SK-N-SH (cell line): ENCODE data around the gene CYTH4. TPM values are rescaled to one million over a fixed set of nuclear protein-coding genes. Genes with fewer than 3 reads are reported as not detected.

Source experiments
- polyA plus RNA-seq, 3 experiments: library from polyadenylated mRNA; depleted of rRNA; stranded (reverse); fragments of >200 nt; gene quantifications; 2 replicates each; pipeline ENCODE4 v1.2.3, GENCODE V29; 2012

CYTH4 gene
- polyA plus RNA-seq, 1 of the 3 experiments (the other 2 are of a cell fraction), result 0.07 TPM

Other genes starting within 250 kb of the CYTH4 start
- gene KCTD17, start 230.8 kb upstream of the CYTH4 start, polyA plus RNA-seq (2012; rRNA removed), result 57.8 and 68.3 TPM in 2 replicates
- not detected in 2 replicates for gene TMPRSS6, start 172.8 kb upstream of the CYTH4 start, polyA plus RNA-seq (2012; rRNA removed)
- 0.33 and 0.39 TPM in 2 replicates for gene IL2RB, start 132.6 kb upstream of the CYTH4 start, polyA plus RNA-seq (2012; rRNA removed)
- gene C1QTNF6, start 94.3 kb upstream of the CYTH4 start, polyA plus RNA-seq (2012; rRNA removed), result 47.4 and 47.7 TPM in 2 replicates
- 0.02 TPM in 1 of 2 replicates, not detected in the other for gene SSTR3, start 70.0 kb upstream of the CYTH4 start, polyA plus RNA-seq (2012; rRNA removed)
- 22.6 and 29.9 TPM in 2 replicates for gene RAC2, start 38.2 kb upstream of the CYTH4 start, polyA plus RNA-seq (2012; rRNA removed)
- gene ELFN2, start 145.0 kb downstream of the CYTH4 start, polyA plus RNA-seq (2012; rRNA removed), result 2.4 and 2.8 TPM in 2 replicates
- 0.18 and 0.34 TPM in 2 replicates for gene MFNG, start 203.9 kb downstream of the CYTH4 start, polyA plus RNA-seq (2012; rRNA removed)
- 13.9 and 14.5 TPM in 2 replicates for gene CARD10, start 236.9 kb downstream of the CYTH4 start, polyA plus RNA-seq (2012; rRNA removed)